GM21360 (cell line): Measurements from ENCODE around the gene ING4.
"Not testable (repeated sequence)": the region's sequence is repeated elsewhere in the genome, so short reads cannot be mapped to it uniquely, and the experiment has no call there.

Experiments
- ATAC-seq: cut with Tn5 transposase; IDR thresholded peaks from one replicate; pipeline ENCODE4 v1.9.1; 2021; ENCODE audit warnings: mild to moderate bottlenecking, moderate library complexity; ENCODE audit not compliant: unreplicated experiment

The ING4 gene

DNA sequence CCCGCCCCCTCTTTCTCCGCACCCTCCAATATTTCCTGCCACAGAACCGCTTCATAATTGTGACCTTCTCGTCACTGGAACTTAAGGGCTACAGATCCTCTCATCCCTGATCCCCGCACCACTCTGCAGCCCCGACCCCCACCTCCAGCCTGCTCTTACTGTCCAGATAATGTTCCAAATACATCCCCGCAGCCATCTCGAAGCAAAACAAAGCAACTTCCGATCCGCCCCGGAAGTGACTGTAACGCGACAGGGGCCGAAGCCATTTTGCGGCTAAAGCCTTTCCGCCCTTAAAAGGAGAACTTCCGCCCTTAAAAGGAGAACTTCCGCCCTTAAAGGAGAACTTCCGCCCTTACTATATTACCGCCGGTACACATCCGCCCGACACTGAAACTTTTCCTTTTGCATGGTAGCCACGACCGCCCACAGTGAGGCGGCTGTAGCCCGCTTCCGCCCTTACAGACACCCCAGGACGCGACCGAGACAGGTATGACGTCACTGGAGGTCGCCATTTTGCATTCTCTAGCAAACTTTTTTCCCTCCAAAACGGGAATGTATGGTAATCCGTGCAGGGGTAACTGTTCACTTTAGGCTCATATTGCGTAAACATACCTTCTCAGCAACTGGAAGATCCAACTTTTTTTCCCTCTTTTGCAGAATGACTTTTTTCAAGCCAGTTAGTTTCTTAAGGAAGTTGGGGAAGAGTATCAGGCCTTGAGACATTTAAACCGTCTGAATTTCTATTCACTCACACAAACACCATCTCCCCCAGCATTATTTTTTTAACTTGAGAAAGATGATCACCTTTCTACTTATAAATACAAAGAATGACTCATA, at the start of gene ING4:
ING4 (minus strand) TSS at position 214 of the 837 bp plus-strand sequence; CDS start at position 196, 18 bp downstream.
- peak; percentile 93 for ATAC-seq

DNA sequence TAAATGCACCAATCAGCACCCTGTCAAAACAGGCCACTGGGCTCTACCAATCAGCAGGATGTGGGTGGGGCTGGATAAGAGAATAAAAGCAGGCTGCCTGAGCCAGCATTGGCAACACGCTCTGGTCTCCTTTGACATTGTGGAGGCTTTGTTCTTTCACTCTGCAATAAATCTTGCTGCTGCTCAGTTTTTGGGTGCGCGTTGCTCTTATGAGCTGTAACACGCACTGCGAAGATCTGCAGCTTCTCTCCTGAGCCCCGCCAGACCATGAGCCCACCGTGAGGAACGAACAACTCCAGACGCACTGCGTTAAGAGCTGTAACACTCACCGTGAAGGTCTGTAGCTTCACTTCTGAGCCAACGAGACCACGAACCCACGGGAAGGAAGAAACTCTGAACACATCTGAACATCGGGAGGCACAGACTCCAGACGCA, 46.1 kb upstream of the ING4 start:
- ATAC-seq, result no peak

DNA sequence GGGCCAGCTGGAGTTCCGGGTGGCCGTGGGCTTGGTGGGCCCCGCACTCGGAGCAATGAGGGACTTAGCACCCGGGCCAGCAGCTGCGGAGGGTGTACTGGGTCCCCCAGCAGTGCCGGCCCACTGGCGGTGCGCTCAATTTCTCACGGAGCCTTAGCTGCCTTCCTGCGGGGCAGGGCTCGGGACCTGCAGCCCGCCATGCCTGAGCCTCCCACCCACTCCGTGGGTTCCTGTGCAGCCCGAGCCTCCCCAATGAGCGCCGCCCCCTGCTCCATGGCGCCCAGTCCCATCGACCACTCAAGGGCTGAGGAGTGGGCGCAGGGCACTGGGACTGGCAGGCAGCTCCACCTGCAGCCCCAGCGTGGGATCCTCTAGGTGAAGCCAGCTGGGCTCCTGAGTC, 45.4 kb upstream of the ING4 start:
- not testable (repeated sequence) for ATAC-seq

DNA sequence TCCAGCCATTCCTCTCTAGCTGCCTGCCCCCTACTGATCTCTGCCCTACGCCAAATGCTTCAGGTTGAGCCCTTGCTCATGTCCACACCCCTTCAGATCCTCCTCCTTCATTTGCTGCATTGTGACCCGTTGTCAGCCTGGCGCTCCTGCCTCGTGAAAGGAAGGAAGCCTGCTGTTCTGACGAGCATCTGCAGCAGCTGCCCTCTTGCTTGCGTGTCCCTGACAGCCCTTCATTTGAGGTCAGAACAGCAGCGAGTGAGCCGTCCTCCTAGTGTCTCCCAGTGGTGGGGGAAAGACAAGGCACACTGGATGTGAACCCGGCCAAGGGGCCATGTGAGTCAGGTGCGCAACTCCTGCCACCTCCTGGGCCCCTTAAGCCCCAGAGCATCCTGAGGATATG, 40.7 kb upstream of the ING4 start:
- no peak for ATAC-seq

DNA sequence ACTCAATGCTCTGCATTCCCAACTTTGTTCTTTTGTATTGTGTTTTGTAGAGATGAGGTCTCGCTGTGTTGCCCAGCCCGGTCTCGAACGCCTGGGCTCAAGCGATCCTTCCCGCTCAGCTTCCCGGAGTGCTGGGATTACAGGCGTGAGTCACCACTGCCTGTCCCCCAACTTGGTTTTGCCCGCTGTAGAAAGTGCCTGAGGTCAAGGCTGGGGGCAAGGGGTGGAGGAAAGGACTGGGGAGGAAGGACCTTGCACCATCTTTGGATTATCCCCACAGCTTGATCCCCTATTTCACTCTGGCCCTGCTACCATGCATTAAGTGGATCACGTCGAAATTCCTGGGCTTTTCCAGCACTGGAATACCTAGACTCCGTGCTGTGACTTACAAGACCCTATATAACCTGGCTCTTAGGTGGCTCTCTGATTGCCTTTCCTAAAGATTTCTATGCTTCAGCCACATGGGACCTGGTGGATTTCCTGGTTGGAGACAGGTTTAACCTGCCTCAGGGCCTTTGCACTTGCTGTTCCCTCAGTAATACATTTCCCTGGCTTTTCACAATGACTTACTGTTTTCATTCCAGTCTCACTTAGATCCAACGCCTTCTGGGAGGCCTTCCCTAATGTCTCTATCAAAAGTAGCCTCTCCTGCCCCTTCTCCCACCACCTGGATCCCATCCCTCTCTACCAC, 38.3 kb upstream of the ING4 start:
- no peak for ATAC-seq

DNA sequence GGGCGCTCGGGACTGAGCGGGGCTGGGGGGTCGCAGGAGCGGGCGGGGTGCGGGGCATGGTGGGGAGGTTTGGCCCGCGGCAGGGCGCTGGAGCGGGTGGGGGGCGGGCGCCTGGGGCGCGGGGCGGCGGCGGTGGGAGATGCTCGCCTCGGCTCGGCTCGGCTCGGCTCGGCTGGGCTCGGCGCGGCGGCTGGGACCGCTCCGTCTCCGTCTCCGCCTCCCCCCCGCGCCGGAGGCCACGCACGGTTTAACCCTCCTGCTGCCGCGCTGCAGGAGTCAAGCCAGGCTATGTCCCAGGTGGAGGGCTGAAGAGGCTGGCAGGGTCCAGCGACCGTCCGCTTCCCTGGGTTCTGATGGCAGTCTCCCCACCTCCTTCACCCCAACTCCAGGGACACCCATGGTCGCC, 37.7 kb upstream of the ING4 start, which contains the start of gene PIANP:
PIANP (minus strand) TSS at position 170 of the 406 bp plus-strand sequence. CDS start 2,754 bp downstream, outside the sequence.
- no peak for ATAC-seq

DNA sequence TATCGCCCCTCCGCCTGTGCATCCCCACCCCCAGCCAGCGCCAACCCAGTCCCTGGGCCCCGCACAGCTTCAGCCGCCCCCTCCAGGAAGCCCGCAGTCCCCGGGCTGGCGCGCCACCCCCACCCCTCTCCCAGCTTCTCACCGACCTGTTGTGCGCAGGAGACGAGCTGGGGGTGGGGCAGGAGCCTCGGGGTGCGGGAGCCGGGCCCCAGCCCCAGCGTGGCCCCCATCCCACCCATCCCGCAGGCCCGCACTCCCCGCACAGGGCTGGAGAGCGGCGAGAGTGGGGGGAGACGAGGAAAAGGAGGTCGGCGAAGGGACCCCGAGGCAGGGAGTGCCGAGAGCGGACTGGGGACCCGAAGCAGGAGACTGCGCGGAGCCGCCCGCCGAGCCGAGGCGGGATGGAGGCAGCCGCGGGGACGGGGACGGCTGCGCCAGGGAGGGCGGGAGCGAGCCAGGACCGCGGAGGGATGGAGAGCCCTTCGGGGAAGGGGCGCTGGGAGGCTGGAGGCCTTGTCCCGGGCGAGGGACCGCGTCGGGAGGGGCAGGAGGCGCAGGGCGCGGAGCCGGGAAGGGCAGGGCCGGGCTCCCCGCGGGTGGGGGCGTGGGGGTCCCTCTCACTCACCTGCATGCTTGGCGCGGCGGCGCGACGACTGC, 37.2 kb upstream of the ING4 start:
- ATAC-seq, result no peak

DNA sequence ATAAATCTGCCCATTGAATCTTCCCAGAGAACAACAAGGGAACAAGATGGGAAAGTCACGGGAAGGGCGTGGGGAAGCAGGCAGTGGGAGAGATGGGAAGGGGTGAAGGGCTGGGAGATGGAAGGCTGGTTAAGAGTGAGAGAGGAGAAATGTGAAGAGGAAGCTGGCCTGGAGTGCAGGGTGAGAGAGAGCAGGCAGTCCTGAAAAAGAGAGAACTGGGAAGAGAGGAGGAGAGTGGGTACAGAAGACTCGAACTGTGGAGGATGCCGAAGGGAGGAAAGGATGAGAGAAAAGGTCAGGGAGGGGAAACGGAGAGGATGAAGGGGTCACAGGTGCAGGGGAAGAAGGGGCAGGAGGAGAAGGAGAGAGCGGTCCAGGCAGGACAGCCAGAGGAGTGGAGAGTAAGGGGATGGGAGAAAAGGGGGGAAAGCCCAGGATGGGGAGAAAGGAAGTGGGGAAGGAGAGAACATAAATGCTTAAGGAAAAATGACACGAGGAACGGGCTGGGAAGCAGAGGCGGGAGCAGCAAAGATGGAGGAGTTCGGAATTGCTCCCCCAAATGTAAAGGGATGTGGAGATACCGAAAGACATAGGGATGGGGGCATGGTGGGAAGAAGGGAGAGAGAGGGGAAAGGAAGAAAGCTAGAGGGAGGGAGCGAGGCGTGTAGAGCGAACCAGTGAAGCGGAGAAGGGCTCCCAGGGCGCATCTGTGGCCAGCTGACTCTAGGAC, 36.5 kb upstream of the ING4 start:
- ATAC-seq, result no peak

DNA sequence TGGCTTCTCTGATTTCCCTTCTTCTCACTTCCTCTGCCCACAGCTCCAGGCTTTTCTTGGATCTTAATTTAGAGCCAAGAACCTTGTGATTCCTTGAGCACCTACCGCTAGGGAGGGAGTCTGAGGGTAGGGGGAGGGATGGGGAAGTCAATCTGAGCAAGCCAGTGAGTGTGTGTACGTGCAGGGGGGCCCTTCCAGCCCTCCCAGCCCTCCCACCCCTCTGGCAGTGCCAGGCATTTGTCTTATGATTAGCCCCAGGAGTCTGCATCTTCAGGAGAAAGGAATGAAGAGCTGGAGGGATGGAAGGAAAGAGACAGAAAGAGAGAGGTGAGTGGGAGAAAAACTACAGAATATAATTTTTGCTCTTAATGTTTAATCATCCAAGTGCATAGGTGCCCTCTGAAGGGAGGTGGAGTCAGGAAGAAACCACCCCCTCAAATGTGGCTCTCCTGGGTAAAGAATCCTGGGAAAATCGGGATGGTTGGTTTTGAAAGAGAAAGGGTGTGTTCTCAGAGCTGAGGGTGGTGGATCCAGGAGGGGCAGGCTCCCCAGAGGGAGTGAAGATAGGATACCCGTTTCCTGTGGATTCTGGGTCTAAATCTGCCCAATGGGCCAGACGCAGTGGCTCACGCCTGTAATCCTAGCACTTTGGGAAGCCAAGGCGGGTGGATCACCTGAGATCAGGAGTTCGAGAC, 35.6 kb upstream of the ING4 start:
- no peak for ATAC-seq

DNA sequence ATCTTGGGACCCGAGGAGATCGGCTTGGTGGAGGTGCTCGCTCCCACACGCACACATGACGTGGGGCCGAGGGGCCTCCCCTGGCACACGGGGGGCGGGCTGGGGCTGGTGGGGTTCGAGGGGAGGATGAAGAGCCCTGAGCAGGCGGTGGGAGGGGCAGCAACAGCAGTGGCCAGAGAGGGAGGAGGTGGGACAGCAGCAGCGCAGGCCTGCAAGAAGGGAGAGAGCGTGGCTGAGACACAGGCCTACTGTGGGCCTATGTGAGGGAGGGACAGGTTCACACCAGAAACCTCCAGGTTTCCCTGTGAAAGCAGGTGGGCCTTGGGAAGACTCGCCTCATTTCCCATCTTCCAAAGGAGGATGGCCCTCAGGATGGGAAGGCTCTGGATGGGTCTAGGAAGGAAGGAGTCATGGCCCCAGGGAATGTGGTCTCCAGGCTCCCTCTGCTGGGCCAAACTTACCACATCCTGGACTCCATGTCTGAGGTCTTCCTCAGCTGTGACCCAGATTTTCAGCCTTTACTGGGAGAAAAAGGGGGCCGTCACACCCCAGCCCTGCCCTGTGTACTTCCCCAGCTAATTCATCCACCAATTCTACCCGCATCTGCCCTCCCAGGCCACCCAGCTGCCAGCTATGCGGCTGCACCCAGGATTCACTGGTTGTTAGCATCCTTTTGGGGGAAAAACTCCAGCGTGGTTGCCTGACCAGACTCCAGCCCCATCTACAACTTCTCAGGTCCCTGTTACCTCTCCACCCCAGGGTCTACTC, 34.8 kb upstream of the ING4 start:
- no peak for ATAC-seq

DNA sequence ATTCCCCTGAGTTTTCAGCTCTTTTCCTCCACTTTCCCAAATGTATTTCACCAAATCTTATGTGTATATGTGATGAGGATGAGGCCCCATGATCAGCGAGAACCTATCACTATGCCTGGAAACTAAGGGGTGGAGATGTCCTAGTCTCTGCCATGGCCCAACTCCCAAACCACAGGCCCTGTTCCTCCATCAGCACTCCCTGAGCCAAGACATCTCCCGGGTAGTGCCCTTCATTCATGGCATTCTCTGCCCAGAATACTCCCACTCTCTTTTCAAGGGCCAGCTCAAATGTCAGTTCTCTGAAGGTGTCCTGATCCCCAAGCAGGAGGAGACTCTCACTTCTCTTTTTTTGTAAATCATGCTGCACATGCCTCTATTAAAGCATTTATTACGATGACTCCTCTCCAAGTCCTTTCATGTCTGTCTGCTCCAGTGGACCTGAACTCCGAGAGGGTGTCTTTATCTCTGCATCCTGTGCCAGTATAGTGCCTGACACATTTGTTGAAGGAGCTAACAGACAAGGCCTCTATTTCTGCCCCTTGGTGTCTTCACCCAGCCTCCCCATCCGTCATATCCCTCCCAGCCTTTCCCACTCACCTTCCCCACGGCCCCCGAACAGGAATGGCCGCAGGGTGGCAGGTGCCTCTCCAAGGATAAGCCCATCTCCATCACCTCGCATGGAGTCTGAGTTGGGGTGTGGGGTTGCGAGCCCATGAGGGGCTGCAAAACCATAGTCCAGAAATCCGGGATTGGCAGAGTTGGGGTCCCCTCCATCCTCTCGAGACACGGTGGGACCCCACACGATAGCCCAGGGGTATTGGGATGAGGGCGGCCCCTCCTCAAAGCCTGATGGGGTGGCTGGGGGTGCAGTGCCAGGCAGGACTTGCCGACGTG, 34.0 kb upstream of the ING4 start:
- ATAC-seq, result no peak

DNA sequence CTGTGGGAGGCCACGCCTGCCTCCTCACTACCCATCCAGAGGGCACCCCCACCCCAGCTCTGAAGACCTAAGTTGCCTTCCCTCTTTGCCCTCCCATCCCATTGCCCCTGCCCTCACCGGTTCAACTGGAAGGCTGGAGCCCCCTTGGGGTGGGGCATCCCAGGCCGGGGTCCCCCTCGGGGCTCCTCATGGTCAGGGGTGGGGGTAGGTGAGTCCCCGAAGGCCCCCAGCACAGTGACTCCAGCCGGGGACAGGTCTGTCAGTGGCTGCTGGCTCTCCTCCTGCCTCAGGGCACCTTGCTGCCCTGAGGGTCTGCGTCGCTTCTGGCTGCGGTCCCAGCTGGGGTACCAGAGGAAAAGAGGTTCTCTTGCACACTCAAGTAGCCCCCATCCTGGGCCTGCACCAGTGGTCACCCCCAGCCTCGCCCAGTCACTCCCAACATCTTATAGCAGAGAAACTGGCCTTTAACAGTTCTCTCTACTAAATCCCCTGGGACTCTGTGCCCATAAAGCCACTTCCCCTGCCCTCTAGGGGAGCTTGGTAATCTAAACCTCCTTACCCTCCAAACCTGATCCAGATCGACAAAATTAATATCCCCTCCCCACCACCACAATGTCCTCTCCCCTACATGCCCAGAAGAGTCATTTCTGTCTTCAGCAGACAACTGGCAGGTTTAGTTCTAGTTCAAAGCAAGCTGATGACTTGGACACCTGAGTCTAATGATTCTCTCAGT, 32.6 kb upstream of the ING4 start:
- ATAC-seq, result no peak

DNA sequence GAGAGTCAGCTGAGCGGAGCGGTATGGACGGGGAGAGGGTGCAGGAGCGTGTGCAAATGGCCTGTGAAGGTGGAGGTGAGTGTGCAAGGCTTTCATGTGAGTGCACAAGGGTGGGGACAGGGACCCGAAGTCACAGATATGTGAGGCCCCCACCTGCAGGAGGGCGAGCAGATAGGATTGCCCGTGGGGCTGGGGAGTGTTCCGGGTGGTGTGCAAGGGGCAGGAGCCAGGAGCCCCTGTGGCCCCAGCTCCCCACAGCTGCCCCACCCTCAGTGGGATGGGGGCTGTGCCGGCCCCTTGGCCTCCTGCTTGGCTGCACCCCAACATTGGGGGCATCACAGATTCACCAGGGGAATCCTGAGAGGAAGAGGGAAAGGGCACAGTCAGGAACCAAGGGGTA, 31.8 kb upstream of the ING4 start:
- ATAC-seq, result no peak

DNA sequence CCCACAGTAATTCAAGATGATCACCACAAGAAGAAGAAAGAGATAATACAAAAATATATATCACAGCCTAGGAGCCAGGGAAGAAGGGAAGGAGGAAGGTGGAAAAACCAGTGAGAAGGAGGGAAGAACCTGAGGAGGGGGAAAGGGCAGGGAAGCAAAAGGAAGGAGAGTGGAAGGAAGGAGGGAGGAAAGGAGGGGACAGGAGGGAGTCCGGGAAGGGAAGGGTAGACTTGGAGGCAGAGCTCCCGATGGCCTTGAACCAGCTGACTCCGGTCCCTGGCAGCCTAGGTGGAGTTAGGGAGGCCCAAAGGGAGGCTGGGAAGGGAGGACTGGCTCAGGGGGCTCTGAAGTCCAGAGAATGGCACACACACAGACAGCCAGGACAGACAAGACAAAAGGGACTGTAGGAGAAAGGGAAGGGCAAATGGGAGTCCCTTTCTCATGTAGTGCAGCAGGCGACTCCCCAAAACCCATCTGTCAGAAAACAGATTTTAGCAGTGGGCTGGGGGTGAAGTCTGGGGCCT, 31.0 kb upstream of the ING4 start:
- ATAC-seq, result no peak

DNA sequence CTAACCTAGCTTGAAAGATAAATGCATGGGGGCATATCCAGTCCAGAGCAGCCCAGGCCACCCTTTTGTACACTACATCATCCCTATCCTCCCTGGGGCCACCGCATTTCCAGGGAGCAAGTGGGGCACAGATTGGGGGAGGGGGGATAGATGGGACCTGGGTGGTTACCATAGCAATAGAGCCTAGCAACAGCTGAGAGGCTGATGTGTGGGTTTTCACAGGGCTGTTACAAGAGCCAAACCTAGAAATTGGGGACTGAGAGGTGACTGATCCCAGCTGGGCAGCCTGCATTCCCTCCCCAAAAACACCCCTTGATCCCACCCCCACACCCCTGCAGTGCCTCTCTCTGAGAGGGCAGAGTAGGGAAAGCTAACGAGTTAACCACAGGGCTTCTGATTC, 30.0 kb upstream of the ING4 start:
- ATAC-seq, result no peak

DNA sequence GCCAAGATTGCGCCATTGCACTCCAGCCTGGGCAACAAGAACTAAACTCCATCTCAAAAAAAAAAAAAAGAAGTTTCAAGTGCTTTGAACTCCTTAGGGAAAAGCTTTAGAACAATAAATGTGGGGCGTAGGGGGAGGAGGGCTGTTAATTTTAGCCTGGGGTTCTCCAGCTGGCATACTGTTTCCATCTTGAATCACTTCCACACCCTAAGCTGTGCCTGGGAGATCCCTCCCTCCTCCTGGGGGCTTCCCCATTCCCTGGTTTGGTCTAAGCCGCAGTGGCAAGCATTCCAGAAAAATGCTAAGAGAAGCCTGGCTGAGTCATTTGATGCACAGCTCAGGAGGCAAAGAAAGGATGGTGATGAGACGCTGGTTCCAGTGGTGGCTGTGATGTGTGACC, 28.6 kb upstream of the ING4 start:
- ATAC-seq, result no peak

DNA sequence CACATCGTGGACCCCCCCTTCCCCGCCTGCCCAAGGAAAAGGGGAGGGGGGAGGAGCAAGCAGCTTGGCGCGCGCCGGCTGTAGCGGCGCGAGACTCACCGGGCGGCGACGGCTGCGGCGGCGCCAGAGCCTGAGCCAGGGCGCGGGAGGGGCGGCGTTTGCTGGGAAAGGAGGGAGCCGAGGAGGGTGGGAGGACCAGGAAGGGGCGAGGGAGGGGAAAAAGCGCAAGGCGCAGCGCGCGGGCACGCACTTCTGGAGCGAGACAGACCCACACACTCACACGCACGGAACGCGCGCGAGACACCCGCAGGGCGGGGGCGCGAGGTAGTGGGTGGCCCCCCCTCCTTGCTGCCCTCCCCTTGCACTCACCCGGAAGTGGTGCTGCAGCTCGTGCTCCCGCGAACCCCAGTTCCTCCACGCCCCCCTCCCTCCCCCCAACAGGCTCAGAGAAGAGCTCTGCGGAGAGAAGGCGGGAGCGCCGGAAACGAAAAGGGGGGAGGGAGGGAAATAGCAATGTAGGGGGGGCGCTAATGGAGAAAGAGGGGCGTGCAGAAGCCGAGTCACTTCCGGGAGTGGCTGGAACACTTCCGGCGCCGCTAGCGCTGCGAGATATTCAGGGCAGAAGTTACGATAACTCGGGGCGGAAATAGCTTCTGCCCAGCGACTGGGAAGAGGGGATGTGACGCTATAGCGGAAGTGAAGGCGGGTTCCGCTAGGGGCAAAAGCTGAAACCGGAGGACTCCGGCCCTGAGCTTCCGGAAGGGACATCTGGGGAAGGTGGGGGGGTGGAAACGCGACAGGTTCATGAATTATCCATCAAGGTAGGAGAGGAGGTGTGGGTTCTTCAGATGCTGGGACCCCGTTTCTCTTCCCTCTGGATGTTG, 26.3 kb upstream of the ING4 start, which contains the start of gene ZNF384:
ZNF384 (minus strand) TSS at position 377 of the 884 bp plus-strand sequence. CDS start 9,855 bp downstream, outside the sequence.
- ATAC-seq, result peak; percentile 72
